Tibial artery (tissue), 4 donors: ENCODE results near the gene HTATSF1.

Experiments used
- DNase-seq, 2 donors: peaks; one replicate each; pipeline ENCODE4 v3.0.0-alpha.2; 2019
- H3K27ac ChIP-seq, 2 donors: fragments of 200-600 bp; sonication (generic) in 1 of 2; 1 replicate in 1 of 2; 2 replicates in 1 of 2; pipeline ENCODE4 v1.5.1; 2018 to 2019; ENCODE audit warnings: mild to moderate bottlenecking in 1 of 2
- H3K27me3 ChIP-seq, 2 donors: fragments of 200-600 bp; sonication (generic) in 1 of 2; one replicate each; pipeline versions ENCODE4 v1.5.1 to v1.6.0; 2016 to 2019
- H3K36me3 ChIP-seq, 3 donors: fragments of 200-600 bp; sonication (generic) in 2 of 3; one replicate each; pipeline ENCODE4 v1.5.1; 2016 to 2019; ENCODE audit warnings: mild to moderate bottlenecking in 2 of 3
- H3K4me1 ChIP-seq, 4 donors: fragments of 200-600 bp; sonication (generic) in 2 of 4; 1 replicate in 3 of 4; 2 replicates in 1 of 4; pipeline ENCODE4 v1.5.1; 2016 to 2019
- H3K4me3 ChIP-seq, 2 donors: fragments of 200-600 bp; sonication (generic) in 1 of 2; 1 replicate in 1 of 2; 2 replicates in 1 of 2; pipeline ENCODE4 v1.5.1; 2018 to 2019; ENCODE audit warnings: mild to moderate bottlenecking in 2 of 2
- H3K9me3 ChIP-seq, 3 donors: fragments of 200-600 bp; sonication (generic) in 1 of 3; one replicate each; pipeline ENCODE4 v1.5.1; 2016 to 2019
- intact Hi-C: fragments of 100-400 bp; cut with DNase I; formaldehyde crosslinking; loops from one replicate; pipeline ENCODE4 v1.15.0; 2023; ENCODE audit warnings: low total_unique reads
- TF ChIP-seq, protein P1 (sequence below), 2 experiments: fragments of 200-600 bp in 1 of 2; fragments of 450-650 bp in 1 of 2; IDR thresholded peaks; one replicate each; pipeline ENCODE4 v1.5.1; 2017 to 2019; ENCODE audit warnings: antibody characterized with exemption in 2 of 2, mild to moderate bottlenecking in 1 of 2, moderate library complexity in 1 of 2

The HTATSF1 gene

GRCh38 chrX:136480383-136480782 lies 17.0 kb upstream of the HTATSF1 start:
- no peak overlapping the region for H3K4me3 ChIP-seq
- H3K27me3 ChIP-seq: no peaks in the 10 kb centered on the region
- H3K36me3 ChIP-seq: no peaks in the 10 kb centered on the region
- intact Hi-C loops: no loop called here
- TF ChIP-seq, protein P1, sequence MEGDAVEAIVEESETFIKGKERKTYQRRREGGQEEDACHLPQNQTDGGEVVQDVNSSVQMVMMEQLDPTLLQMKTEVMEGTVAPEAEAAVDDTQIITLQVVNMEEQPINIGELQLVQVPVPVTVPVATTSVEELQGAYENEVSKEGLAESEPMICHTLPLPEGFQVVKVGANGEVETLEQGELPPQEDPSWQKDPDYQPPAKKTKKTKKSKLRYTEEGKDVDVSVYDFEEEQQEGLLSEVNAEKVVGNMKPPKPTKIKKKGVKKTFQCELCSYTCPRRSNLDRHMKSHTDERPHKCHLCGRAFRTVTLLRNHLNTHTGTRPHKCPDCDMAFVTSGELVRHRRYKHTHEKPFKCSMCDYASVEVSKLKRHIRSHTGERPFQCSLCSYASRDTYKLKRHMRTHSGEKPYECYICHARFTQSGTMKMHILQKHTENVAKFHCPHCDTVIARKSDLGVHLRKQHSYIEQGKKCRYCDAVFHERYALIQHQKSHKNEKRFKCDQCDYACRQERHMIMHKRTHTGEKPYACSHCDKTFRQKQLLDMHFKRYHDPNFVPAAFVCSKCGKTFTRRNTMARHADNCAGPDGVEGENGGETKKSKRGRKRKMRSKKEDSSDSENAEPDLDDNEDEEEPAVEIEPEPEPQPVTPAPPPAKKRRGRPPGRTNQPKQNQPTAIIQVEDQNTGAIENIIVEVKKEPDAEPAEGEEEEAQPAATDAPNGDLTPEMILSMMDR (IDR thresholded peaks at IDR 0.05): no peak
- H3K4me1 ChIP-seq: peaks cover 0 to 14% (median 0%) of the 10 kb centered on the region in 4 donors
- DNase-seq: no peak
- H3K9me3 ChIP-seq: no peaks in the 10 kb centered on the region
- H3K27ac ChIP-seq: no peak overlapping the region

DNA sequence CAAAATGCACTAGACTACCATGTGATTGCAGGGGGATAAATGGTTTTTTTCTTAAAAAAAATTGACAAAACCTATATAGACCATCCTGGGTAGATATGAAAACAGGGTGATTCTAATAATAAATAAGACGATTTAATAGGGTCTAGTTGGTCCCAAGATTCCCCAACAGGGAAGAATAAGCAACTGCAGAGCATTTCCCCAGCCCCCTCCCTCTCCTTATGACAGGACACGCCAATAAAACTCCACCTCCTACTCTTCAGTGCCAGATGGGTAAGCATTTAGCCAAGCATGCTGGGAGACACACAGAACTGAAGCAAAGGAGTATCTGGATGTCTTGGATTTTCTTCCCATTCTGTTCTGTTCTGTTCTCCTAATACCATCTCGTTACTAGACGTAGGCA lies 9.7 kb upstream of the HTATSF1 start, which contains the start of gene BRS3:
Gene BRS3, plus strand, starts transcription at position 301 of the 400 bp plus-strand sequence. CDS start 168 bp downstream, outside the sequence.
- Histone ChIP-seq H3K4me3 (no peak within 1 kb of the TSS), H3K27ac (no peak within 1 kb of the TSS), H3K9me3 (no peaks in the 10 kb centered on the region), H3K27me3 (peaks cover 0 to 5% of the 10 kb centered on the region in 2 donors), H3K4me1 (no peaks in the 10 kb centered on the region), H3K36me3 (no peaks in the 10 kb centered on the region)
- no peak for DNase-seq
- TF ChIP-seq, protein P1 (IDR thresholded peaks at IDR 0.05): no peak
- intact Hi-C loops: no loop called here

DNA sequence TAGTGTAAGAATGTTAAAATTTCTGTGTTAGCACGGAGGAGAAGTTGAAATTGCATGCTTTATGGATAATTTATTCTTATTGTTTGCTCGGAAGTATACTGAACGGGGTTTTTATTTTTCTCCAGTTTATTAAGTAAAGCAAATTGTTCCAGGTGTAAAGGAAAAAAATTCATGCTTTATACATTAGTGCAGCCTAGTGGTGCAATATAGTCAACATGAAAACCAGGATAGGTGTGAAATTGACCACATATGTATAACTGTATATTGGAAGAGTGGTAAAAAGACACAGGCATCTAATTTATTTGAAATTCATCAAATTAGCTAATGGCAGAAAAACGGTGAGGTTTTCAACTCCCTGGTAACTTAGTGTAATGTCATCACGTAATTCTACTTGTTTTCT lies 8.7 kb upstream of the HTATSF1 start:
- intact Hi-C loops: no loop called here
- Histone ChIP-seq H3K4me3 (no peak overlapping the region), H3K27ac (no peak overlapping the region), H3K36me3 (no peaks in the 10 kb centered on the region), H3K9me3 (no peaks in the 10 kb centered on the region), H3K4me1 (no peaks in the 10 kb centered on the region), H3K27me3 (peaks cover 0 to 5% of the 10 kb centered on the region in 2 donors)
- TF ChIP-seq, protein P1 (IDR thresholded peaks at IDR 0.05): no peak
- no peak for DNase-seq

DNA sequence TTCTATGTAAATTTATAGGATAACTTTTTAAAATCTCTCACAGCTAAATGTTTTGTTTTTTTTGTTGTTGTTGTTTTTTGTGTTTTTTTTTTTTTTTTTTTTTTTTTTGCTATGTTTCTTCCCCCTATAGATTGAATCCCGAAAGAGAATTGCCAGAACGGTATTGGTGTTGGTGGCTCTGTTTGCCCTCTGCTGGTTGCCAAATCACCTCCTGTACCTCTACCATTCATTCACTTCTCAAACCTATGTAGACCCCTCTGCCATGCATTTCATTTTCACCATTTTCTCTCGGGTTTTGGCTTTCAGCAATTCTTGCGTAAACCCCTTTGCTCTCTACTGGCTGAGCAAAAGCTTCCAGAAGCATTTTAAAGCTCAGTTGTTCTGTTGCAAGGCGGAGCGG lies 5.6 kb upstream of the HTATSF1 start:
- Histone ChIP-seq H3K9me3 (no peaks in the 10 kb centered on the region), H3K4me3 (no peak overlapping the region), H3K4me1 (no peaks in the 10 kb centered on the region), H3K27ac (no peak overlapping the region), H3K27me3 (peaks cover 0 to 5% of the 10 kb centered on the region in 2 donors), H3K36me3 (no peaks in the 10 kb centered on the region)
- intact Hi-C loops: no loop called here
- DNase-seq: no peak
- TF ChIP-seq, protein P1 (IDR thresholded peaks at IDR 0.05): no peak

DNA sequence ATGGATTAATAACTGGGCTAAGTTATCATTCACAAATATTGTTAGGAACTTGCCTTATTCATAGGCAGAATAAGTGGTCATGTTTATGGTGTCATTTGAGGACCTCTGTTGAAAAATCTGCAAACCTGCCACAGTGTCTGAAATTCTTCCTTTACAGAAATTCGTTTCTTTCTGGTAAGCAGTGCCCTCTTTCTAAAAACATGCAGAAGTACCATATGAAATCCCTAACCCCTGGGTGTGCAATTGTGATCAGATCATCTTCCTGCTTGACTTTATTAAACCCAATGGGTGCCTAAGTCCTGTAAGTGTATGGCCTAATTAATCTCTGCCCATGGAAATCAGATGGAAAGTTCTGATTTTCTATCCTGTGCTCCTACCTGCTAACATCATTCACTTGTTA lies 4.4 kb upstream of the HTATSF1 start:
- H3K27me3 ChIP-seq: peaks cover 0 to 5% of the 10 kb centered on the region in 2 donors
- TF ChIP-seq, protein P1 (IDR thresholded peaks at IDR 0.05): no peak
- H3K4me1 ChIP-seq: no peaks in the 10 kb centered on the region
- no peaks in the 10 kb centered on the region for H3K9me3 ChIP-seq
- H3K4me3 ChIP-seq: no peak overlapping the region
- DNase-seq: no peak
- no peaks in the 10 kb centered on the region for H3K36me3 ChIP-seq
- intact Hi-C loops: no loop called here
- no peak overlapping the region for H3K27ac ChIP-seq

DNA sequence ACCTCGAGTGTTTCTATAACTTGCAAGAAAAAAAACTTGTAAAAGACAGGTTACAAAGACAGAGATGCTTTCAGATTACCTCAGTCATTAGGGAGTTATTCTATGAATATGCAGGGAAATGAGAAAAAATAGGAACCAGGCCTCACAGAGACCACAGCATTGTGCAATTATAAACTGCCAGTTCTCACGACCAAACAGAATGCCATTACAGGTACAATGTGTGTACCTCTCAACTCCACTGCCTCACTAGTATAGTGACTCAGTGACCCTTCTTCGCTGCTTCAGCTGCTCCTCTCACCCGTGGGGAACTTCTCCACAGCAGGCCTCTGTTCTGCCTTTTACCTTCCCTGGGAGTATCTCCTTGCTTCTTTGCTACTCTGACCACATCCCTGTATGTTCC lies 2.3 kb upstream of the HTATSF1 start:
- no peak overlapping the region for H3K4me3 ChIP-seq
- peaks cover 0 to 12% (median 0%) of the 10 kb centered on the region in 4 donors for H3K4me1 ChIP-seq
- intact Hi-C loops: no loop called here
- TF ChIP-seq, protein P1 (IDR thresholded peaks at IDR 0.05): no peak
- H3K9me3 ChIP-seq: no peaks in the 10 kb centered on the region
- DNase-seq: no peak
- peaks cover 0 to 5% of the 10 kb centered on the region in 2 donors for H3K27me3 ChIP-seq
- no peak overlapping the region for H3K27ac ChIP-seq
- H3K36me3 ChIP-seq: no peaks in the 10 kb centered on the region
